GM21723 (cell line): Measurements from ENCODE around the gene ATL1.
A peak's percentile ranks its signal among the peaks of the same experiment; 100 is the strongest.

ENCODE experiments used
- ATAC-seq: cut with Tn5 transposase; IDR thresholded peaks from one replicate; pipeline ENCODE4 v1.9.1; 2021; ENCODE audit warnings: mild to moderate bottlenecking, moderate library complexity; ENCODE audit not compliant: unreplicated experiment

ATL1 gene

DNA sequence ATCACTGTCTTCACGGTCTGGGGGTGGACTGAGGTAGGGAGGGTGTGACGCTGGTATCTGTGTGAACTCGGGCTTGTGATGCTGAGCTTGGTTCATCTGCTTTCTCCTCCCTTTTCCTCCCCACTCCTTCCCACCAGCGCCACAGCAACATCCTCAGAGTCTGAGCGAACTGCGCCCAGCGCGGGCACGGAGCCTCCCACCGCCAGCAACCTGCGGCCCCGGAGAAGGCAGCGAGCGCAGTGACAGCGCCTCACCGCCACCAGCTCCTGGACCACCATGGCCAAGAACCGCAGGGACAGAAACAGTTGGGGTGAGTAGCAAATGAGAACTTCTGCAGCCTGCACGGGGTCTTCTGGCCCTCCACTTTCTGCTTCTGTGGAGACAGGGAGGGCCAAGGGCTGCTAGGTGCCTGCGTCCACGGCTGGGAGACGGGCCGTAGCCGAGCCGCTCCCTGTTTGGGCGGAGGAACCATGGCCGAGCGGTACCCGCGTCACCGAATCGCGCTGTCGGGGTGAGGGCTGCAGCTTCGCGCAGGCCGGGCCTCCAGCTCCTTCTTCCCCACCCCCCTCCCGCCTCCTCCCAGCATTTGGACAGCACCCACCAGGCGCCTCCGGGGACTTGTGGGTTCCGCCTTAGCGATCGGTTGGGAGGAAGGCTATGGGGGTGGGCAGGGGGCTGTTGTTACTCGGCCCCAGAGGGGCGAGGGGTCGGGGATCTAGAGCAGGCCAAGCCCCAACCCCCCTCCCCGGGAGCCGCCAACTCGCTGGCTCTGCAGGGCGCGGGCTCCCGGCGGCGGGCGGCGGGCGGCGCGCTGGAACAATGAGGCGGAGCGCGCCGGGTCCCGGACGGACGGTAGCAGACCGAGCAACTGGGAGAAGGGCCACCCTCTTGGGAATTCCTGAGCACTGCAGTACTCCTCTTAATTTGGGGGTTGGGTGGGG is at the start of gene ATL1:
TSS of gene ATL1 (plus strand) at position 156 of the 941 bp plus-strand sequence. CDS start at position 277, 121 bp downstream.
- ATAC-seq = no peak

DNA sequence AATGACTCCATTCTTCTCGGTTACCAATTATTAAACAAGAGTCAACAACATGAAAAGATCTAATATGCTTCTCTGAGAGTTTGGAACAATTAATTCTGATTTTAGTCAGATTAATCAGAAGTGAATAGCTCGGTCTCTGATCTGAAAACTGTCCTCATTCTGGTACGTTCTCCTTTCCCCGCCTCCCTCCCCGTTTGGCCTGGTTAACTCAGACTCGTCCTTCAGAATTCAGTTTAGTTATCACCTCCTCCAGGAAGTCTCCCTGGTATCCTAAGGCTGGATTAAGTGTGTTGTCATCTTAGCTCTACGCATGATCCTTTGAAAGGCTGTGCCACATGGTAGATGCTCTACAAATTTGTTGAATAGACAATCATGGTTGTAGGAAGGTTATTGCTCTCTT is 49.8 kb upstream of the ATL1 start:
- ATAC-seq = no peak

GRCh38 chr14:50512463-50512862 is 47.5 kb upstream of the ATL1 start:
- no peak for ATAC-seq

DNA sequence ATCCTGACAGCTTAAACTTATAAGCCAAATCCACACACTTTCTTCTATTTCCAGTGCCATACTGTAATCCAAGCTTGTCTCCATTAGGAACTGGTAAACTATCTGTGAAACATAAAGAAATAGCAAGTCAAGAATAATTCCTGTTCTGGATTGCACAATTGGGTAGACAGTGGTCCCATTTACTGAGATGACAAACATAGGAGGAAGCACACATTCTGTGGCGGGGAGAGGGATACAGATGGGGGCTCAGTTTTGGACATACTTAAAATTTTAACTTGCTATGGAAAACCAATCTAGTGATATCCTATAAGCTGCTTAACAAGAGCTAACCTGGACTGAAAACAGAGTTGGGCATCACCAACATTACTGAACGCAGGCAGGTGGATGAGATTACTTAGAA is 43.9 kb upstream of the ATL1 start:
- ATAC-seq = no peak

GRCh38 chr14:50520947-50521815 is 38.8 kb upstream of the ATL1 start:
- peak; percentile 56 for ATAC-seq

GRCh38 chr14:50521912-50522341 is 38.0 kb upstream of the ATL1 start:
- peak; percentile 67 for ATAC-seq

GRCh38 chr14:50523271-50524041 is 36.5 kb upstream of the ATL1 start:
- ATAC-seq = no peak

DNA sequence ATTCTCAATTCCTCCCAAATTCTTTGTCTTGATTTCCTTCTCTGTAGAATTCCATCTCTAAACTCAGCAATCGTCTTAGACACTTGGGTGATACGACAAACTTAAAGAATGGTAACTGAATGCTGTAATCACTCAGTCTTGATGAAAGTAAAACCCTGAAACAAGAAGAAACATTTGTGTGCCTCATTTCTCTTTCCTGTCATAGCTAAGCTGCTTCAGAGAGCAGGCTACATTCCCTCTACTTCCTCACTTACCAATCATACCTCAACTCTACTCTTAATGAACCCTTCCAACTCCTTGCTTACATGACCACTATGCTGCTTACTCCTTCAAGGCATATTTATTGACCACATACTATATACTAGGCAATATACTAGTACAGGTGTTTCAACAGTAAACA is 35.9 kb upstream of the ATL1 start:
- peak; percentile 28 for ATAC-seq

DNA sequence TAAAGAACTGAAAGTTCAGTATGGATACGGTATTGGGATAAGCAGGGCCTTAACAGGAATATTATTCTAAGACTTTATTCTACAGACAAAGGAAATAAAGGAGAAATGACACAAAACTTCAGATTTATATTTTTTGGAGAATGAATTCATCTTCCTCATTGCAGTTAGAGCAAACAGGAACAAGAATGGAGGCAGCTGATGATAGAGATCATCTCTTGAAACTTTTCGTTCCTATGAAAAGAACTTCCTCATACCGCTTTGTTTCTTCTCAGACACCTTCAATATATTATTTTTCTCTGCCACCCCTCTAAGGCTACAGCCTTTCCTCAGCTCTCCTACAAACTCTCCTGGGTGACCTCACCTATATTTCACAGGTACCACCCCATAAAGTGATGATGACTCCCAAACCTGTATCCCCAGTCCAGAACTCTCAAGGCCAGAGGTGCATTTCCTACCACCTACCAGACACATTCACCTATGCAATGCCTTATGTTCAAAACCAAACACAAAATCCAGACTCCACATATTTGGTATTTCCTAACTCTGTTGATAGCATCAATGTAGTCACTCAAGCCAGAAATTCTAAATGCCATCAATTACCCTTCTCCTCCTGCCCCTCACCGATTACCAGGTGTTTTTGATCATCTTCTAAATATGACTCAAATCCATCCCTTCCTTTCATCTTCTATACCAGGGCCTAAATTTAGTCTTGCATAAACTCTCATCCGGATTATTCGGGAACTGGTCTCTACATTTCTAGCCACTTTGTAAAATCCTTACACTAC is 35.0 kb upstream of the ATL1 start:
- no peak for ATAC-seq

DNA sequence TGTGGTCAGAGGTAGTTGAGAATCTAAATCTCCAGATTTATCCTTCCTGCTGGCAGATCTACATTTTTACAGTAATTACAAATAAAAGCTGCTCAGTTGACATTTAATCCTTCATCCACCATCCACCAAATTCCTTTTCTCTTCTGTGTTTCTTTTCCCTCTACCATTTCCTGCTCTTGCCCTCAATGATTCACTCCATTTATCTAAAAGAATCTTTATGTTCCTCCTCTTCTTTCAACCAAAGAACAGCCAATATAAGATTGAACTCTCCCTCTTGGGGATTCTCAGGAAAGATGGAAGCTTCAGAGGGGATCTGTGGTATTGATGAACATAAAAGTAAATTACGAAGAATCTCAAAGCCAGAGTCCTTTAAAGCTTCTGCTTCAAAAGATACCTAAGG is 31.9 kb upstream of the ATL1 start:
- no peak for ATAC-seq

- ATAC-seq = no peak
These were observed 30.4 kb upstream of the ATL1 start for GRCh38 chr14:50529288-50530179.

DNA sequence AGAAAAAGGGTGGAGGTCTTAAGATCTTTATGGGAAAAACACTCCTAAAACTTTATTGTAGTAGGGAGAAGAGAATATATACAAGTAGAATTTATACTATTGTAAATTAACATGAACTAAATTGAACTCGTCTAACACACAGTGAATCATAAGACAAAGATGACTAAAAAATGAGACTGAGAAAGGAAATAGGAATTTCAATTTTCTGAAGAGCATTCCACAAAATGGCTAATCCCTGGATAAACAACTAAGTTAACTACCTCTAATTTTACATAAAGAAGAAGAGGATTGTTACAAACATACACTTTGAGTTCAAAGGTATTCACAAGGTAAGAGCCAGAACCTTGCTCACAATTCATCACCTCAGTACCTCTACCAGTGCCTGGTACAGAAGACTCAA is 29.6 kb upstream of the ATL1 start:
- no peak for ATAC-seq

DNA sequence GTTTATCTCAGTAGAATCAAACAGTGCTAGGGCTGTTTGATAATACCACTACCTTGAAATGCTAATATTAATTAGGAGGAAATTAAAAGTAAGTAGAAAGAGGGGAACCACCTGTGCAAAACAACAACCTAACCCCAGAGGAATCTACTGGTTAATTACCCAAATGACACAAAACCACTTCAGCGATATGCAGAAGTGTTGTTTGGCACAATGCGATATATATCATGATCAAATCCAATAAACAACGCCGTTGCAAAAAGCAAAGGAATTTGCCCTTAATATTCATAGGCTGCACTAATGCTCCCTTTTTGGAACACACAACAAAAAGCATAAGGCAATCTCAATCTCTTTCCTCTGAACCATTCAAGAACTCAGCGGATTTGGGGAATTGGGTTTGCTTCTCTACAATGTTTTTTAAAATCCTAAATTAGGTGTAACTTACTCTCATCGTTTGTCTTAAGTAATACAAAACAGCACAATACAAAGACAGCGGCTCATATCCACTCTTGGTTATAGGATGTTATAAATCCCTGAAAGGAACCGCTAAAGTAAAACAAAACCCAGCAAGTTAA is 29.1 kb upstream of the ATL1 start:
- ATAC-seq = no peak

- ATAC-seq = peak; percentile 52
These were observed 28.1 kb upstream of the ATL1 start for GRCh38 chr14:50531595-50532501.

GRCh38 chr14:50532502-50533240 is 27.3 kb upstream of the ATL1 start, which contains the start of gene MAP4K5:
Gene MAP4K5 (minus strand): TSS chr14:50532569. CDS start chr14:50532049, 520 bp downstream.
- ATAC-seq = peak; percentile 92

DNA sequence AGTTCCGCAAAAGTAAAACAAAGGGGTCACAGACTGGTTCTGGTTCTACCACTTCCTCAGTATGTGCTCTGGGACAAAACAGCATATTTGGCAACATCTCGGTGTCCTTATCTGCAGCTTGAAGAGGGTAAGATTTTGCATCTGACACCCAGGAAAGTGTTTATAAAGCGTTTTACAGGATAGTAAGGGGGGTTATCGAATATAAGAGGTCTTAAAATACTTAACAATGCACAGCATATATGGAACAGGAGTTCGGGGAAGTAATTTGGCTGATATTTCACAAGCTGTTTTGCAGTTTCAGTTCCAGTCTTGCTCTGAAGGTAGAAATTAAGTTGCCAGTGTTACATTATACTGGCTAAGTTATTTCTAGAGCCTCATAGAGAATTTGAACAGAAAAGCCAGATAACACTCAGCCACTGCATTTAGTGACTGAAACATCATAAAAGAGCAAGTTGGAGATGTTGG is 26.7 kb upstream of the ATL1 start:
- peak; percentile 15 for ATAC-seq

- no peak for ATAC-seq
These were observed 26.1 kb upstream of the ATL1 start for GRCh38 chr14:50533806-50534205.
